MG63 (cell line): Measurements from ENCODE around the gene RNF167. TPM values are rescaled to one million over a fixed set of nuclear protein-coding genes. Genes with fewer than 3 reads are reported as not detected.

Experiments used
- DNase-seq: peaks from one replicate; pipeline ENCODE4 v3.0.0-alpha.2; 2020
- H3K27me3 ChIP-seq: fragments of 250-450 bp; sonication (Bioruptor Pico); 2 replicates; pipeline ENCODE4 v1.5.1; 2020; ENCODE audit warnings: mild to moderate bottlenecking, moderate library complexity
- H3K36me3 ChIP-seq: fragments of 250-450 bp; sonication (Bioruptor Pico); 2 replicates; pipeline ENCODE4 v1.5.1; 2020; ENCODE audit warnings: mild to moderate bottlenecking, moderate library complexity
- H3K4me3 ChIP-seq: fragments of 250-450 bp; sonication (Bioruptor Pico); 2 replicates; pipeline ENCODE4 v1.5.1; 2020; ENCODE audit warnings: mild to moderate bottlenecking, moderate library complexity
- H3K9me3 ChIP-seq: fragments of 250-450 bp; sonication (Bioruptor Pico); 2 replicates; pipeline ENCODE4 v1.5.1; 2020; ENCODE audit warnings: mild to moderate bottlenecking, moderate library complexity
- total RNA-seq: library from RNA; depleted of rRNA; stranded (reverse); fragments of >200 nt; shearing (Covaris generic); gene quantifications from 2 replicates; pipeline ENCODE4 v1.2.3, GENCODE V29; 2014; ENCODE audit warnings: low replicate concordance; rRNA removed

The RNF167 gene
- total RNA-seq, 1 experiment from 2014 or later = 29.9 TPM

DNA sequence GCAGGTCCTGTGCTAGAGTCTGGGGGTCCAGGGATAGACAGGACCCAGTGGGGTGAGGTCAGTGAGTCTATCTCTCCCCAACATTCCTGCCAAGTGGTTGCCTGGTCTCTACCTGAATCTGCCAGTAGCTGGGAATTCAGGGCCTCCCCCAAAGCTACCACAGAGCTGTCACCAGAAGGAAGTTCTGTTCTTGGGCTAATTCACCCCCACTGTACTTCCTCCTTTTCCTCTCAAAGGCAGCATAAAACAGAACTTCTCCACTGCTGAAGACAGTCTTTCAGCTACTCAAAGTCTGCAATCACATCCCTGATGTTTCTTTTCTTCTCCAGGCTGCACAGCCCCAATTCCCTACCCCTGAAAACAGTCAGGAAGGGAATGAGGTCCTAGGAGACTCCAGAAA is 38.7 kb downstream of the RNF167 start:
- no peak overlapping the region for H3K4me3 ChIP-seq
- peaks cover 4% of the 10 kb centered on the region; the same call in 1 of the 2 replicates for H3K36me3 ChIP-seq
- H3K9me3 ChIP-seq = no peaks in the 10 kb centered on the region

GRCh38 chr17:4980644-4981216 is 40.7 kb downstream of the RNF167 start:
- no peak overlapping the region for H3K4me3 ChIP-seq
- H3K27me3 ChIP-seq = no peaks in the 10 kb centered on the region
- no peak for DNase-seq
- no peaks in the 10 kb centered on the region for H3K9me3 ChIP-seq
- H3K36me3 ChIP-seq = peaks cover 4% of the 10 kb centered on the region; the same call in 1 of the 2 replicates

More for the DNA sequence above, 38.7 kb downstream of the RNF167 start:
- no peaks in the 10 kb centered on the region for H3K27me3 ChIP-seq
- no peak for DNase-seq

DNA sequence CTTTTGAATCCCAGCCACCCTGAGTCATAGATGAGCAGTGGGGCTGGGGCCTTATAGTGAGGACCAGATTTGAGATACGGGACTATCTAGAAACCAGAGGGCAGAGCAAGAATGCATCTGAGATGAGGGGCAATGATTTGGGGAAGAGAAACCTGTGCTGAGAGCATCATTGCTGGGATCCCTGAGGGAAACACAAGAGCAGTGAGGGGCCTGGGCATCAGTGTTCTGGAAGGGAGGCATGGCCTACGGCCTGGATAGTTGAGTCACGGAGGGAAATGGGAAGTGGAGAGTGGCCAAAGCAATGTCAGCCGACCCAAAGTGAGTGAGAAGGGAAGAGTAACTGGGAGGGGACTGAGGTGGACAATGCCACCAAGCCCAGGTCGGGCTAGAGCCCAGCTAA is 42.2 kb downstream of the RNF167 start:
- H3K9me3 ChIP-seq = no peaks in the 10 kb centered on the region
- DNase-seq = no peak
- H3K36me3 ChIP-seq = peaks cover 4% of the 10 kb centered on the region; the same call in 1 of the 2 replicates
- H3K27me3 ChIP-seq = no peaks in the 10 kb centered on the region
- no peak overlapping the region for H3K4me3 ChIP-seq

DNA sequence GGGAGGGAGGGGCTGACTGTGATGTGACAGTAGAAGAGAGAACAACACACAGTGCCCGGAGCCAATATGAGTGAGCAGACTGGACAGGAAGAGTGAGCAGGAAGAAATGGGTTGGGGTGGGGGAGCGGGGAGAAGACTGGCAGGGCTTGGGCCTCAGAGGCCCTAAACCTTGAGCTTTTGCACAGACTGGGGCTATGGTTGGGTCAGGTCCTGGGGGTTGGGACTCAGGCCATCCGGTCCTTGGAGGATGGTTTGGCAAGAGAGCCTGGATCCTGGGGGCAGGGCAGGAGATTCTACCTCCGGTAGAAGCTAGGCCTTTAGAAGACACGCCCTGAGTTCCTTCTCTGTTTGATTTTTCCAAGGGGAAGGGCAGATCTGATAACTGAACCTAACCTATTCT is 46.3 kb downstream of the RNF167 start:
- Histone ChIP-seq H3K9me3 (no peaks in the 10 kb centered on the region), H3K4me3 (peak overlapping the region; percentile 66), H3K36me3 (no peaks in the 10 kb centered on the region), H3K27me3 (no peaks in the 10 kb centered on the region)
- DNase-seq = no peak

GRCh38 chr17:4986951-4987766 is 47.1 kb downstream of the RNF167 start, which contains the start of gene CAMTA2:
TSS of gene CAMTA2 (minus strand) at chr17:4987675. CDS start at chr17:4986222, 1,453 bp downstream.
- no peaks in the 10 kb centered on the region for H3K27me3 ChIP-seq
- peak; percentile 78 for DNase-seq
- H3K4me3 ChIP-seq = peak within 1 kb of the TSS; percentile 66
- H3K36me3 ChIP-seq = no peaks in the 10 kb centered on the region
- no peaks in the 10 kb centered on the region for H3K9me3 ChIP-seq

DNA sequence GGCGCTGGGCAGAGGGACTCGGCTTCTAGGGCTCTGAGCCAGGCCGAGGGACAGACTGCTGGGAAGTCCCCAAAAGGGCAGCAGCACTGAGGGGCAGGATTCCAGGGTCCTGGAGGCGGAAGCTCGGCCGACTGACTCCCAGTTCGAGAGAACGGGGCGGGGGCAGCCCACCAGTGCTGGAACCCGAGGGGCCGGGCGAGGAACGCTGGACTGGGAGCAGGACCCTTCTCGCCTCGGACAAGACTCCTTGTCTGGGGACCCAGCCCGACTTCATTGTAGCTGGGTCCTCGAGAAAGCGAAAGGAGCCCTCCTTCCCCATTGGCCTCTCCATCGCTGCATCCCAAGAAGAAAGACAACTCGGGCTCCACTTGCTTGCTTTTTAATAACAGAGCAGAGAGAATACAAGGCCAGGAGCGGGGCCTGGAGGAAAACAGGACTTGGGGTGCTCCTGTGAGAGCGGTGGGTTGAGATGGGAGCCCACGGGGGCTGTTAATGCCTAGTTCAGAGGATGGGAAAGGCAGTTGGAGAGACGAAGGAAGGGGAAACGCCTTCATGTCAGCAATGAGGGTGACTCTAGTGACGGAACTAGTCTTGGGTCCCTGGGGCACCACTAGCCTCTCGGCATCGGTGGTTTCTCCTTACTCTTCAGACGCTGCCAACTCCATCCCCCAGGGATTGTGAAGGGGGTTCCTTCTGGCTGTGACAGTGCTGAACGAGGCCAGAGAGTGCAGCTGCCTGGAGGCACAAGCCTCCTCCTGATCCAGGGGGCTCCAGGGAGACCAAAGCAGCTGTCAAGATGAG is 47.9 kb downstream of the RNF167 start:
- Histone ChIP-seq H3K36me3 (no peaks in the 10 kb centered on the region), H3K27me3 (no peaks in the 10 kb centered on the region), H3K9me3 (no peaks in the 10 kb centered on the region), H3K4me3 (peak overlapping the region; percentile 66)
- no peak for DNase-seq

DNA sequence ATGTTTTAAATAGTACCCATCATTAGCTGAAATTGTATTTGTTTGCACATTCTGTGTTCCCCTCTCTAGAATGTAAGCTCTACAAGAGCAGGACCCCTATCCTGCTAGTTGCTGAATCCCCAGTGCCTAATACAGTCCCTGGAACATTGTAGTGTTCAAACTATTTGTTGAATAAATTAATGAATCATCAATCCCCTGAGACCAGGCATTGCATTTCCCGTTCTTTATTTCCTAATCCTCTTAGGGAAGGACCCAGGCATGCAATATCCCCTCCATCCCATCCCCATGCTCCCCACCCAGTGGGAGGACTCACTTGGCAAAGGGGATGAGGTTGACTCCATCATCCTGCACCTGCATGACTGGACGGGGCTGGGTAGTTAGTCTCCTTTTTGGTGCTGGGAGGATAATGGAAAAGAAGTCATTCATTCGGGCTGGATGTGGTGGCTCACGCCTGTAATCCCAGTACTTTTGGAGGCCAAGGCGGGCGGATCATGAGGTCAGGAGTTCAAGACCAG is 54.1 kb downstream of the RNF167 start:
- Histone ChIP-seq H3K9me3 (no peaks in the 10 kb centered on the region), H3K36me3 (no peaks in the 10 kb centered on the region), H3K27me3 (no peaks in the 10 kb centered on the region), H3K4me3 (no peak overlapping the region)
- DNase-seq = no peak

Other genes starting within 250 kb of the RNF167 start
- gene PELP1, start 236.1 kb upstream of the RNF167 start, total RNA-seq = 13.6 and 15.7 TPM in 2 replicates
- 5.7 and 10.5 TPM in 2 replicates for gene ARRB2, start 229.6 kb upstream of the RNF167 start, total RNA-seq
- 13.2 and 19.4 TPM in 2 replicates for gene MED11, start 208.8 kb upstream of the RNF167 start, total RNA-seq
- gene ZMYND15, start 200.4 kb upstream of the RNF167 start, total RNA-seq = 0.30 and 0.33 TPM in 2 replicates
- gene CXCL16, start 200.3 kb upstream of the RNF167 start, total RNA-seq = 1.8 and 3.7 TPM in 2 replicates
- not detected in 2 replicates for gene TM4SF5, start 168.4 kb upstream of the RNF167 start, total RNA-seq
- not detected in 2 replicates for gene VMO1, start 153.9 kb upstream of the RNF167 start, total RNA-seq
- gene GLTPD2, start 151.3 kb upstream of the RNF167 start, total RNA-seq = not detected in 2 replicates
- 149 and 177 TPM in 2 replicates for gene PSMB6, start 144.1 kb upstream of the RNF167 start, total RNA-seq
- 3.7 and 5.8 TPM in 2 replicates for gene PLD2, start 133.1 kb upstream of the RNF167 start, total RNA-seq
- 15.1 and 19.1 TPM in 2 replicates for gene MINK1, start 106.9 kb upstream of the RNF167 start, total RNA-seq
- gene C17orf107, start 40.7 kb upstream of the RNF167 start, total RNA-seq = 0.16 and 0.94 TPM in 2 replicates
- 0.07 TPM in 1 of 2 replicates, not detected in the other for gene CHRNE, start 37.2 kb upstream of the RNF167 start, total RNA-seq
- gene GP1BA, start 8.0 kb upstream of the RNF167 start, total RNA-seq = not detected in 2 replicates
- 48.0 and 87.3 TPM in 2 replicates for gene SLC25A11, start 222 bp upstream of the RNF167 start, total RNA-seq
- gene PFN1, start 8.3 kb downstream of the RNF167 start, total RNA-seq = 182 and 263 TPM in 2 replicates
- 1.3 TPM in 1 of 2 replicates, not detected in the other for gene ENO3, start 10.9 kb downstream of the RNF167 start, total RNA-seq
- gene SPAG7, start 27.5 kb downstream of the RNF167 start, total RNA-seq = 32.2 and 88.3 TPM in 2 replicates
- 1.9 and 5.6 TPM in 2 replicates for gene CAMTA2, start 47.4 kb downstream of the RNF167 start, total RNA-seq
- gene INCA1, start 57.3 kb downstream of the RNF167 start, total RNA-seq = not detected in 2 replicates
- gene KIF1C, start 57.7 kb downstream of the RNF167 start, total RNA-seq = 19.1 and 58.1 TPM in 2 replicates
- not detected in 2 replicates for gene SLC52A1, start 95.2 kb downstream of the RNF167 start, total RNA-seq
- 0.40 and 1.4 TPM in 2 replicates for gene ZFP3, start 138.2 kb downstream of the RNF167 start, total RNA-seq
- gene ZNF232, start 171.6 kb downstream of the RNF167 start, total RNA-seq = 10.7 and 15.9 TPM in 2 replicates
- gene USP6, start 175.8 kb downstream of the RNF167 start, total RNA-seq = not detected in 2 replicates